Astrocyte (in vitro differentiated cells and primary cell): ENCODE data around the gene CTNNB1. TPM values are rescaled to one million over a fixed set of nuclear protein-coding genes. Genes with fewer than 3 reads are reported as not detected.

Source experiments
- DNase-seq: peaks from one replicate; pipeline ENCODE4 v3.0.0-alpha.2; 2010; ENCODE audit warnings: low read depth
- FAIRE-seq: peaks from 2 replicates; lab custom pipeline; 2011; peaks lifted over from hg19 to GRCh38; lab: Jason Lieb, UNC
- H2AFZ ChIP-seq: 2 replicates; pipeline ENCODE4 v1.6.0; 2012; ENCODE audit warnings: low read depth, low read length, inconsistent platforms
- H3K27ac ChIP-seq: 2 replicates; pipeline ENCODE4 v1.5.1; 2011; ENCODE audit warnings: low read depth, low read length, inconsistent platforms
- H3K27me3 ChIP-seq: 2 replicates; pipeline ENCODE4 v1.6.0; 2011; ENCODE audit warnings: low read length, inconsistent platforms; ENCODE audit not compliant: insufficient read depth
- H3K36me3 ChIP-seq: 2 replicates; pipeline ENCODE4 v1.5.1; 2011; ENCODE audit warnings: low read length, inconsistent platforms; ENCODE audit not compliant: insufficient read depth
- H3K4me1 ChIP-seq: 2 replicates; pipeline ENCODE4 v1.5.1; 2011; ENCODE audit warnings: low read length, inconsistent platforms; ENCODE audit not compliant: insufficient read depth
- H3K4me2 ChIP-seq: 2 replicates; pipeline ENCODE4 v1.6.0; 2012; ENCODE audit warnings: low read length, inconsistent platforms
- H3K4me3 ChIP-seq: 2 replicates; pipeline ENCODE4 v1.5.1; 2011; ENCODE audit warnings: low read depth, mild to moderate bottlenecking, low read length, inconsistent platforms; ENCODE audit not compliant: insufficient read depth
- H3K79me2 ChIP-seq: 2 replicates; pipeline ENCODE4 v1.6.0; 2012; ENCODE audit warnings: mild to moderate bottlenecking, low read length, inconsistent platforms; ENCODE audit not compliant: insufficient read depth
- H3K9ac ChIP-seq: 2 replicates; pipeline ENCODE4 v1.6.0; 2012; ENCODE audit warnings: mild to moderate bottlenecking, low read length, inconsistent platforms
- H3K9me3 ChIP-seq: 2 replicates; pipeline ENCODE4 v1.5.1; 2012; ENCODE audit warnings: low read depth, mild to moderate bottlenecking, low read length, inconsistent platforms; ENCODE audit not compliant: insufficient read depth
- H4K20me1 ChIP-seq: 2 replicates; pipeline ENCODE4 v1.6.0; 2012; ENCODE audit warnings: low read length, inconsistent platforms; ENCODE audit not compliant: insufficient read depth
- H3K27ac Mint-ChIP-seq: one replicate; pipeline ENCODE4 v1.8.0; 2021; ENCODE audit warnings: mild to moderate bottlenecking, mixed read lengths; ENCODE audit not compliant: unreplicated experiment
- H3K27me3 Mint-ChIP-seq: one replicate; pipeline ENCODE4 v1.8.0; 2021; ENCODE audit warnings: low read depth, mixed read lengths; ENCODE audit not compliant: unreplicated experiment
- H3K36me3 Mint-ChIP-seq: one replicate; pipeline ENCODE4 v1.8.0; 2021; ENCODE audit warnings: low read depth, mixed read lengths; ENCODE audit not compliant: unreplicated experiment
- H3K4me1 Mint-ChIP-seq: one replicate; pipeline ENCODE4 v1.8.0; 2021; ENCODE audit warnings: low read depth, mixed read lengths; ENCODE audit not compliant: unreplicated experiment
- H3K4me3 Mint-ChIP-seq: one replicate; pipeline ENCODE4 v1.8.0; 2021; ENCODE audit warnings: mild to moderate bottlenecking, moderate library complexity, mixed read lengths; ENCODE audit not compliant: unreplicated experiment
- H3K9me3 Mint-ChIP-seq: one replicate; pipeline ENCODE4 v1.8.0; 2021; ENCODE audit warnings: mild to moderate bottlenecking, mixed read lengths; ENCODE audit not compliant: unreplicated experiment
- CTCF ChIP-seq: IDR thresholded peaks from 2 replicates; pipeline ENCODE4 v1.5.1; 2011; ENCODE audit warnings: low read depth, mild to moderate bottlenecking, inconsistent platforms, low read length, moderate library complexity; ENCODE audit not compliant: insufficient read depth
- EZH2 ChIP-seq: IDR thresholded peaks from 2 replicates; pipeline ENCODE4 v1.6.1; 2012; ENCODE audit warnings: mild to moderate bottlenecking, low read length, inconsistent platforms; ENCODE audit not compliant: insufficient read depth
- total RNA-seq: library from RNA; stranded (reverse); gene quantifications from 2 replicates; pipeline ENCODE4 v1.2.1, GENCODE V29; 2021

CTNNB1 gene
- total RNA-seq, 1 donor from 2014 or later: 656 TPM

- peaks cover 12% of the 10 kb centered on the region for H3K9me3 Mint-ChIP-seq
- Histone ChIP-seq H3K79me2 (no peaks in the 10 kb centered on the region), H3K4me3 (no peak overlapping the region), H3K27me3 (no peaks in the 10 kb centered on the region), H3K36me3 (no peaks in the 10 kb centered on the region), H4K20me1 (no peaks in the 10 kb centered on the region), H2AFZ (peak overlapping the region; percentile 34), H3K9me3 (no peaks in the 10 kb centered on the region), H3K27ac (peak overlapping the region; percentile 63), H3K4me2 (peak overlapping the region; percentile 57), H3K9ac (peak overlapping the region; percentile 27), H3K4me1 (peaks cover 27% of the 10 kb centered on the region)
- TF ChIP-seq CTCF (no peak), EZH2 (no peak)
- peaks cover 18% of the 10 kb centered on the region for H3K4me1 Mint-ChIP-seq
- H3K27ac Mint-ChIP-seq: peak overlapping the region; percentile 30
- peak overlapping the region; percentile 6 for H3K4me3 Mint-ChIP-seq
- DNase-seq: peak; percentile 94
- peaks cover 2% of the 10 kb centered on the region for H3K36me3 Mint-ChIP-seq
- peak; percentile 98 for FAIRE-seq
- H3K27me3 Mint-ChIP-seq: no peaks in the 10 kb centered on the region
These were observed 68.8 kb downstream of the CTNNB1 start for GRCh38 chr3:41267975-41268640.

GRCh38 chr3:41272667-41273066, 73.4 kb downstream of the CTNNB1 start:
- DNase-seq: no peak
- Histone ChIP-seq H3K4me2 (no peak overlapping the region), H2AFZ (no peak overlapping the region), H3K9ac (no peak overlapping the region), H3K36me3 (no peaks in the 10 kb centered on the region), H3K27ac (no peak overlapping the region), H3K79me2 (no peaks in the 10 kb centered on the region), H3K9me3 (no peaks in the 10 kb centered on the region), H3K4me3 (no peak overlapping the region), H3K27me3 (no peaks in the 10 kb centered on the region), H3K4me1 (peaks cover 10% of the 10 kb centered on the region), H4K20me1 (no peaks in the 10 kb centered on the region)
- Mint-ChIP-seq H3K27ac (no peak overlapping the region), H3K4me3 (no peak overlapping the region), H3K9me3 (peaks cover 10% of the 10 kb centered on the region), H3K4me1 (peaks cover 19% of the 10 kb centered on the region), H3K36me3 (peaks cover 2% of the 10 kb centered on the region), H3K27me3 (no peaks in the 10 kb centered on the region)
- FAIRE-seq: no peak
- no peak for TF ChIP-seq EZH2
- no peak for TF ChIP-seq CTCF

- Mint-ChIP-seq H3K27me3 (no peaks in the 10 kb centered on the region), H3K4me3 (no peak overlapping the region), H3K4me1 (peaks cover 12% of the 10 kb centered on the region), H3K36me3 (peaks cover 2% of the 10 kb centered on the region), H3K9me3 (peaks cover 13% of the 10 kb centered on the region), H3K27ac (no peak overlapping the region)
- H3K9ac ChIP-seq: no peak overlapping the region
- no peaks in the 10 kb centered on the region for H3K79me2 ChIP-seq
- no peaks in the 10 kb centered on the region for H4K20me1 ChIP-seq
- H3K4me2 ChIP-seq: peak overlapping the region; percentile 10
- peaks cover 3% of the 10 kb centered on the region for H3K4me1 ChIP-seq
- H3K27me3 ChIP-seq: no peaks in the 10 kb centered on the region
- no peak overlapping the region for H3K4me3 ChIP-seq
- H3K9me3 ChIP-seq: no peaks in the 10 kb centered on the region
- no peak for TF ChIP-seq EZH2
- no peak for TF ChIP-seq CTCF
- H2AFZ ChIP-seq: no peak overlapping the region
- DNase-seq (peak; percentile 44), FAIRE-seq (peak; percentile 9)
- no peaks in the 10 kb centered on the region for H3K36me3 ChIP-seq
- no peak overlapping the region for H3K27ac ChIP-seq
These were observed 75.8 kb downstream of the CTNNB1 start for GRCh38 chr3:41274944-41275668.
